ENCODE measurements around the gene CATSPER1.
A peak's percentile ranks its signal among the peaks of the same experiment; 100 is the strongest.

DNA sequence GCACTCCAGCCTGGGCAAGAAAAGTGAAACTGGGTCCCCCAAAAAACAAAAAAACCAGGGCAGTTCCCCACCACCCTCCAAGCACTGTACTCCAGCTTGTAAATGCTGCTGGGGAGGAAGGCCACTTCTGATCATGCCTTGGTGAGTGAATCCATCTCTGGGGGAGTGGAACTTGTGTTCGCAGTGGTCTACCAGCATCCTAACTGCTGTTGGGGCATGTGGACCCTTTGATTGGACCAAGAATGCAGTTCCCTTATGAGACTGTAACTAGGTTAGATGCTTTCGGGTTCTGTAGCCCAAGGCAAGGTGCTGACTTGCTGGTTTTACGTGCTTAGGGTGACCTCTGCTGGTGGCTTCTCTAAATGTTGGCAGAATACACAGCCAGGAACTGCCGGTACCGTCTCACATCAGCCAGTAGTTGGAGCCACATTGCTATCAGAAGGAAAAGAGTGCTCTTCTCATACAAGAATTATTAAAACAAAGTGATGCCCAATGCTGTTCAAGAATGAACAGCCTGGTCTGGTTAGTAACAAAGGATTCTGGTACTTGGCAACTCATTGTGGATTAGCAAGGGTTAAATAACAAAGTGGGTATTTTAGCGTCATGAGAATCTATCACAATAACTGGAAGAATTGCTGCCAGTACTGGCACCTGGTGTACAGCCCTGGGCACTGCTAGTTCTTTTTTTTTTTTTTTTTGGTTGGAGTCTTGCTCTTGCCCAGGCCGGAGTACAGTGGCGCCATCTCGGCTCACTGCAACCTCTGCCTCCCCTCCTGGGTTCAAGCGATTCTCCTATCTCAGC lies 37.3 kb downstream of the CATSPER1 start:
- TF ChIP-seq, protein P1, sequence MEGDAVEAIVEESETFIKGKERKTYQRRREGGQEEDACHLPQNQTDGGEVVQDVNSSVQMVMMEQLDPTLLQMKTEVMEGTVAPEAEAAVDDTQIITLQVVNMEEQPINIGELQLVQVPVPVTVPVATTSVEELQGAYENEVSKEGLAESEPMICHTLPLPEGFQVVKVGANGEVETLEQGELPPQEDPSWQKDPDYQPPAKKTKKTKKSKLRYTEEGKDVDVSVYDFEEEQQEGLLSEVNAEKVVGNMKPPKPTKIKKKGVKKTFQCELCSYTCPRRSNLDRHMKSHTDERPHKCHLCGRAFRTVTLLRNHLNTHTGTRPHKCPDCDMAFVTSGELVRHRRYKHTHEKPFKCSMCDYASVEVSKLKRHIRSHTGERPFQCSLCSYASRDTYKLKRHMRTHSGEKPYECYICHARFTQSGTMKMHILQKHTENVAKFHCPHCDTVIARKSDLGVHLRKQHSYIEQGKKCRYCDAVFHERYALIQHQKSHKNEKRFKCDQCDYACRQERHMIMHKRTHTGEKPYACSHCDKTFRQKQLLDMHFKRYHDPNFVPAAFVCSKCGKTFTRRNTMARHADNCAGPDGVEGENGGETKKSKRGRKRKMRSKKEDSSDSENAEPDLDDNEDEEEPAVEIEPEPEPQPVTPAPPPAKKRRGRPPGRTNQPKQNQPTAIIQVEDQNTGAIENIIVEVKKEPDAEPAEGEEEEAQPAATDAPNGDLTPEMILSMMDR (IDR thresholded peaks at IDR 0.05): peak; percentile 99
- TF ChIP-seq CEBPB (IDR thresholded peaks at IDR 0.05) (no peak), CBX8 (IDR thresholded peaks at IDR 0.05) (no peak)
